ENCODE results near the gene MAS1.

DNA sequence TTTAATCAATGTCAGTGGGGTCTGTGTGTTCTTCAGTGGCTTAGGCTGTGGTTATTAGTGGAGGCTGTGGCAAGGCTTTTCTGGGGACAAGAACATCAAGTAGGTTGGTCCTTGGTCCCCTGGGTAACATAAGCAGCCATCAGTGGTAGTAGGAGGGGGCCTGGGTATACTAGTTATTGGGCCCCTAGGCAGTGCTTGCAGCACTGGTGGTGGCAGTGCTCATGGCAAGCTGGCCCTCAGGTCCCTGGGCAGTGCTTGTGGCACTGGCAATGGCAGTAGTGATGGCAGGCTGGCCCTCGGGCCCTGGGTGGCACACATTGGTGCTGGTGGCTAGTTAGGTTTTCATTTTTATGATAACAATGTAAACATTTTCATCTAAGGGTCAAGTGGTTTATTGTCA is 32.5 kb upstream of the MAS1 start:
- TF ChIP-seq, protein P1, sequence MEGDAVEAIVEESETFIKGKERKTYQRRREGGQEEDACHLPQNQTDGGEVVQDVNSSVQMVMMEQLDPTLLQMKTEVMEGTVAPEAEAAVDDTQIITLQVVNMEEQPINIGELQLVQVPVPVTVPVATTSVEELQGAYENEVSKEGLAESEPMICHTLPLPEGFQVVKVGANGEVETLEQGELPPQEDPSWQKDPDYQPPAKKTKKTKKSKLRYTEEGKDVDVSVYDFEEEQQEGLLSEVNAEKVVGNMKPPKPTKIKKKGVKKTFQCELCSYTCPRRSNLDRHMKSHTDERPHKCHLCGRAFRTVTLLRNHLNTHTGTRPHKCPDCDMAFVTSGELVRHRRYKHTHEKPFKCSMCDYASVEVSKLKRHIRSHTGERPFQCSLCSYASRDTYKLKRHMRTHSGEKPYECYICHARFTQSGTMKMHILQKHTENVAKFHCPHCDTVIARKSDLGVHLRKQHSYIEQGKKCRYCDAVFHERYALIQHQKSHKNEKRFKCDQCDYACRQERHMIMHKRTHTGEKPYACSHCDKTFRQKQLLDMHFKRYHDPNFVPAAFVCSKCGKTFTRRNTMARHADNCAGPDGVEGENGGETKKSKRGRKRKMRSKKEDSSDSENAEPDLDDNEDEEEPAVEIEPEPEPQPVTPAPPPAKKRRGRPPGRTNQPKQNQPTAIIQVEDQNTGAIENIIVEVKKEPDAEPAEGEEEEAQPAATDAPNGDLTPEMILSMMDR (IDR thresholded peaks at IDR 0.05) = no peak
- no peak for TF ChIP-seq POLR2A (IDR thresholded peaks at IDR 0.05)
- no peak for TF ChIP-seq EP300 (IDR thresholded peaks at IDR 0.05)

All from ovary (tissue), 3 donors.